ENCODE results near the gene MTR.

Gene MTR

GRCh38 chr1:236870721-236871120 is 75.6 kb downstream of the MTR start:
- FAIRE-seq (no peak), DNase-seq (ENCODE audit: insufficient read length, low spot score) (no peak)
- no peak for TF ChIP-seq POLR2A (IDR thresholded peaks at IDR 0.05; ENCODE audit: low read depth, low read length)

GRCh38 chr1:236872075-236872666 is 77.1 kb downstream of the MTR start:
- DNase-seq (ENCODE audit: insufficient read length, low spot score): no peak
- no peak for FAIRE-seq
- TF ChIP-seq POLR2A (IDR thresholded peaks at IDR 0.05; ENCODE audit: low read depth, low read length): no peak

GRCh38 chr1:236875975-236876374 is 80.9 kb downstream of the MTR start:
- DNase-seq (ENCODE audit: insufficient read length, low spot score) (no peak), FAIRE-seq (no peak)
- TF ChIP-seq POLR2A (IDR thresholded peaks at IDR 0.05; ENCODE audit: low read depth, low read length): no peak

- no peak for TF ChIP-seq POLR2A (IDR thresholded peaks at IDR 0.05; ENCODE audit: low read depth, low read length)
- no peak for FAIRE-seq
- DNase-seq (ENCODE audit: insufficient read length, low spot score): no peak
These were observed 82.6 kb downstream of the MTR start for GRCh38 chr1:236877661-236878060.

- no peak for DNase-seq (ENCODE audit: insufficient read length, low spot score)
- no peak for TF ChIP-seq POLR2A (IDR thresholded peaks at IDR 0.05; ENCODE audit: low read depth, low read length)
- FAIRE-seq: no peak
These were observed 85.1 kb downstream of the MTR start for GRCh38 chr1:236880209-236880608.

GRCh38 chr1:236882678-236883077 is 87.6 kb downstream of the MTR start:
- no peak for TF ChIP-seq POLR2A (IDR thresholded peaks at IDR 0.05; ENCODE audit: low read depth, low read length)
- FAIRE-seq (no peak), DNase-seq (ENCODE audit: insufficient read length, low spot score) (no peak)

GRCh38 chr1:236886199-236886598 is 91.1 kb downstream of the MTR start:
- no peak for DNase-seq (ENCODE audit: insufficient read length, low spot score)
- TF ChIP-seq POLR2A (IDR thresholded peaks at IDR 0.05; ENCODE audit: low read depth, low read length): no peak
- no peak for FAIRE-seq

- DNase-seq (ENCODE audit: insufficient read length, low spot score): no peak
- FAIRE-seq: no peak
- no peak for TF ChIP-seq POLR2A (IDR thresholded peaks at IDR 0.05; ENCODE audit: low read depth, low read length)
These were observed 92.0 kb downstream of the MTR start for GRCh38 chr1:236887081-236887480.

GRCh38 chr1:236888126-236888525 is 93.0 kb downstream of the MTR start:
- DNase-seq (ENCODE audit: insufficient read length, low spot score) (no peak), FAIRE-seq (no peak)
- no peak for TF ChIP-seq POLR2A (IDR thresholded peaks at IDR 0.05; ENCODE audit: low read depth, low read length)

- FAIRE-seq (no peak), DNase-seq (ENCODE audit: insufficient read length, low spot score) (no peak)
- no peak for TF ChIP-seq POLR2A (IDR thresholded peaks at IDR 0.05; ENCODE audit: low read depth, low read length)
These were observed 93.8 kb downstream of the MTR start for GRCh38 chr1:236888903-236889302.

- no peak for DNase-seq (ENCODE audit: insufficient read length, low spot score)
- FAIRE-seq: no peak
- TF ChIP-seq POLR2A (IDR thresholded peaks at IDR 0.05; ENCODE audit: low read depth, low read length): no peak
These were observed 95.3 kb downstream of the MTR start for GRCh38 chr1:236890152-236891056.

GRCh38 chr1:236893626-236894545 is 98.8 kb downstream of the MTR start:
- no peak for FAIRE-seq
- no peak for TF ChIP-seq POLR2A (IDR thresholded peaks at IDR 0.05; ENCODE audit: low read depth, low read length)
- DNase-seq (ENCODE audit: insufficient read length, low spot score): no peak

- FAIRE-seq (no peak), DNase-seq (ENCODE audit: insufficient read length, low spot score) (no peak)
- TF ChIP-seq POLR2A (IDR thresholded peaks at IDR 0.05; ENCODE audit: low read depth, low read length): no peak
These were observed 100.7 kb downstream of the MTR start for GRCh38 chr1:236895665-236896387.

Data from H54 (cell line).